ENCODE data around the gene UPF3A.

Gene UPF3A, protein sequence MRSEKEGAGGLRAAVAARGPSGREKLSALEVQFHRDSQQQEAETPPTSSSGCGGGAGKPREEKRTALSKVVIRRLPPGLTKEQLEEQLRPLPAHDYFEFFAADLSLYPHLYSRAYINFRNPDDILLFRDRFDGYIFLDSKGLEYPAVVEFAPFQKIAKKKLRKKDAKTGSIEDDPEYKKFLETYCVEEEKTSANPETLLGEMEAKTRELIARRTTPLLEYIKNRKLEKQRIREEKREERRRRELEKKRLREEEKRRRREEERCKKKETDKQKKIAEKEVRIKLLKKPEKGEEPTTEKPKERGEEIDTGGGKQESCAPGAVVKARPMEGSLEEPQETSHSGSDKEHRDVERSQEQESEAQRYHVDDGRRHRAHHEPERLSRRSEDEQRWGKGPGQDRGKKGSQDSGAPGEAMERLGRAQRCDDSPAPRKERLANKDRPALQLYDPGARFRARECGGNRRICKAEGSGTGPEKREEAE

DNA sequence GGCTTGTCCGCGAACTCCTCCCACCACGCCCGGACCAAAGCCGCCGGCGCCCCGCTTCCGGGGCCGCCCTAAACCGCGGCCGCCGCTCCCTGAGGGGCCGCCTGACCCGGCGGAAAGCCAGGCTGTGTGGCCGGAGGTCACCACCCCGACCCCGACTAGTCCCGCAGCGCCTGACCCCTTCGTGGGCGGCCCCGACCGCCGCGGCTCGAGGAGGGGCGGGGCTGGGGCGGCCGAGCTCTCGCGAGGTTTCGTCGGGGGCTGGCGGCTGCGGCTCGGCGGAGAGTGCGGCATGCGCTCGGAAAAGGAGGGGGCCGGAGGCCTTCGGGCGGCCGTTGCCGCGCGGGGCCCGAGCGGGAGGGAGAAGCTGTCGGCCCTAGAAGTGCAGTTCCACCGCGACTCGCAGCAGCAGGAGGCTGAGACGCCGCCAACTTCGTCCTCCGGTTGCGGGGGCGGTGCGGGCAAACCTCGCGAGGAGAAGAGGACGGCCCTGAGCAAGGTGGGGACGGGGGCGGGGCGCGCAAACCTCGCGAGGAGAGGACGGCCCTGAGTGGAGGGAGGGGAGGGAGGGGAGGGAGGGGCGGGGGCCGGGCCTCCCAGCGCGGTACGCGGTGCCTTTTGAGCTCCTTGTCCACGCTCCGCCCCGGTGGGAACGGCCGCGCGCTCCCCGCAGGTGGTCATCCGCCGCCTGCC is at the start of gene UPF3A:
Gene UPF3A, plus strand, starts transcription at position 251 of the 690 bp plus-strand sequence. Its CDS starts 39 bp downstream, at position 290.
- DNase-seq (ENCODE audit: low read depth), result peak; percentile 56
- TF ChIP-seq CTCF (IDR thresholded peaks at IDR 0.05; ENCODE audit: control insufficient read depth, insufficient read depth, low read depth, low read length, missing control alignments), result no peak
- H3K4me3 ChIP-seq (ENCODE audit: control insufficient read depth, low read depth, low read length), result peak within 1 kb of the TSS; percentile 54

DNA sequence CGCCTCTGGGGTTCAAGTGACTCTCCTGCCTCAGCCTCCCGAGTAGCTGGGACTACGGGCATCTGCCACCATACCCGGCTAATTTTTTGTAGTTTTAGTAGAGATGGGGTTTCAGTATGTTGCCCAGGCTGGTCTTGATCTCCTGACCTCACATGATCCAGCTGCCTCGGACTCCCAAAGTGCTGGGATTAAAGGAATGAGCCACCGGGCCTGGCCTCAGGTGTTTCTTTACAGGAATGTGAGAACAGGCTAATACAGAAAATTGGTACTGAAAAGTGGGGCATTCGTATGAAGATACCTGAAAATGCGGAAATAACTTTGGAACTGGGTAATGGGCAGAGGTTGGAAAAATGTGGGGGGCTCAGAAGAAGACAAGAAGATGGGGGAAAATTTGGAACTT is 49.5 kb upstream of the UPF3A start:
- no peak for TF ChIP-seq CTCF (IDR thresholded peaks at IDR 0.05; ENCODE audit: control insufficient read depth, insufficient read depth, low read depth, low read length, missing control alignments)
- DNase-seq (ENCODE audit: low read depth), result no peak
- H3K4me3 ChIP-seq (ENCODE audit: control insufficient read depth, low read depth, low read length), result no peak overlapping the region

DNA sequence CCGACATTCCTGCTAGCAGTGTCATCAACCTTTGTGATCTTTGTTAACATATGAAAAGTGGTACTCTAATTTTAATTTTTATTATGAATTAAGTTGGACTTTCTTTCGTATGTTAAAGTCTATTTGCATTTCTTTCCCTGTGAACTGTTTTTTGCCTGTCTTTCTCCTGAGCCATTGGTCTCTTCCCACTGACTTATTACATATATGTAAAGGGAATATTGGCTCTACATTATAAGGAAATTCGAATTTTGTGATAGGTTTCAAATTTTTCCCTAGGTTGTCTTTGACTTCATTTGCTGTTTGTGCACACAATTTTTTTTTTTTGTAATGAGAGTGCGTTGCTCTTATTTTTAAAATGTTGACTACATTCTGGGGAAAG is 47.1 kb upstream of the UPF3A start:
- peak overlapping the region; percentile 69 for H3K4me3 ChIP-seq (ENCODE audit: control insufficient read depth, low read depth, low read length)
- TF ChIP-seq CTCF (IDR thresholded peaks at IDR 0.05; ENCODE audit: control insufficient read depth, insufficient read depth, low read depth, low read length, missing control alignments), result no peak
- DNase-seq (ENCODE audit: low read depth), result no peak

DNA sequence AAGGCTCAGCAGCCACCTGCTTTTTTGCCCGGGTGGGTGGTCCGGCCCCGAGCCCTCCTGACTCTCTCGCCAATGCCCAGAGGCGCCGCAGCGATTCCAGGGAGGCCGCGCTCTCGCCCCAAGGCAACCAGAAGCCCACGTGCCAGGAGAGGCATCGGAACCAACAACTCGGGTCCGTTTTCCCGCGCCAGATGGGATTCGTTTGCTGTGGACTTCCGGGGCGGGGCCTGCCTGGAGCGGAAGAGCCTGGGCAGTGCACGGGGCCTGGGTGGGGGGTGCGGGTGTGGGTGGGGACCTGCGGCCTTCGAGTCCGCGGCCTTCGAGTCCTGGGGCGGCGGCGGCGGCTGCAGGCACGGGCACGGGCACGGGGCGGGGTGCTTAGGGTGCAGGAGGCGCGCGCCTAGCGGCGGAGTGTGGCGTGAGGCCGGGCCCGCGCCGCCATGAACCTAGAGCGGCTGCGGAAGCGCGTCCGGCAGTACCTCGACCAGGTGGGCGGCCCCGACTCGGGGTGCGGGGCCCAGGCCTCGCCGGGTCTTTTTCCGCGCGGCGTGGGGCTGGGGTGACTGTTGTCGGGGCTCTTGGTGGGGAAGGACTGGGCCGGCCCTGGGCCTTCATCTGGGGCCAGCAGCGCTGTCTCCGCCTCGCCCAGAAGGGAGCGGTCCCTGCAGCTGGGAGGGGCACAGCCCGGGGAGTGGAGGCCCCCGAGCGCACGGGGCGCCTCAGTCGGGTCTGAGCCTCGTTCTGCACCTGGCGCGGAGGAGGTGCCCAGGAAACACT is 46.6 kb upstream of the UPF3A start, which contains the start of gene CDC16:
Gene CDC16, plus strand, starts transcription at position 253 of the 777 bp plus-strand sequence. Its CDS starts 188 bp downstream, at position 441.
- peak within 1 kb of the TSS; percentile 69 for H3K4me3 ChIP-seq (ENCODE audit: control insufficient read depth, low read depth, low read length)
- no peak for TF ChIP-seq CTCF (IDR thresholded peaks at IDR 0.05; ENCODE audit: control insufficient read depth, insufficient read depth, low read depth, low read length, missing control alignments)
- peak; percentile 49 for DNase-seq (ENCODE audit: low read depth)

DNA sequence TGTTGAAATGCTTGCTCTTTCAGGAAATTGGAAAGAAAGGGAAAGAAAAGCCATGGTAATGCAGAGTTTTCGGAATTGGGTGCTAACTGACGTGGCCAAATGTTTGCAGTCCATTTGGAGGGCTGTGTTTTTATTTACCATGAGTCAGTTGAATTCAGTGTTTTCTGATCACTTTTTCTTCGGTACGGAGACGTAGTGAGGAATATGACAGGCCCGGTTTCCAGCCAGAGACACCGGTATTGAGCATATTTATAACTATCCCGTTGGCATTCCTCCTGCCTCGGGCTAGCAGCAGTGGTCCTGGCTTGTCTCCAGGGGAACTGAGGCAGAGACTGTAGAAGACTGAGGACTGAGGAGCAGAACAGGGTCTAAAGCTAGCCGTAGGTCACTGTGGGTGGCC is 45.7 kb upstream of the UPF3A start:
- H3K4me3 ChIP-seq (ENCODE audit: control insufficient read depth, low read depth, low read length), result peak overlapping the region; percentile 69
- no peak for TF ChIP-seq CTCF (IDR thresholded peaks at IDR 0.05; ENCODE audit: control insufficient read depth, insufficient read depth, low read depth, low read length, missing control alignments)
- DNase-seq (ENCODE audit: low read depth), result no peak

DNA sequence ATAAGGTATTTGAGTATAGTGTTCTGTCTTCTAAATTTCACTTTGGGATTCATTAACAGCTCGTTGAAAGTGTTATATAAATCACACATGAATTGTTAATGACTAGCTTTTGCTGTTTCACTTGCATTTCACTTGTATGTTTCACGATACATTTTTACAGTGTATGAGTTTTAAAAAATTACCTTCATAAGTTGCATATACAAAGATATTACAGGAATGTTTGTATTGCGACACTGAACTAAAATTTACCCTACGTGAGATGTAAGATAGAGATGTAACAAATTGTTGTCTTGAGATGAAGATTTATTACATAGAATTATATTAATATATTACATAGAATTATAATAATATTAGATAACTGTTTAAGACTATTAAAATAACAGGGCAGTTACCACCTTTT is 45.2 kb upstream of the UPF3A start:
- no peak for TF ChIP-seq CTCF (IDR thresholded peaks at IDR 0.05; ENCODE audit: control insufficient read depth, insufficient read depth, low read depth, low read length, missing control alignments)
- DNase-seq (ENCODE audit: low read depth), result no peak
- H3K4me3 ChIP-seq (ENCODE audit: control insufficient read depth, low read depth, low read length), result peak overlapping the region; percentile 69
